H9 (cell line): Measurements from ENCODE around the gene PLK3. TPM values are rescaled to one million over a fixed set of nuclear protein-coding genes. Genes with fewer than 3 reads are reported as not detected.

ENCODE experiments used
- DNase-seq: peaks from one replicate; pipeline ENCODE4 v3.0.0-alpha.2; 2017
- H2AFZ ChIP-seq: one replicate; pipeline ENCODE4 v1.6.1; 2013; ENCODE audit warnings: mild to moderate bottlenecking, low read length, control low read depth, moderate library complexity
- H2AK5ac ChIP-seq: 2 replicates; pipeline ENCODE4 v1.6.1; 2013; ENCODE audit warnings: low read length, control low read depth, mixed read lengths; ENCODE audit not compliant: insufficient read length
- H2BK120ac ChIP-seq: one replicate; pipeline ENCODE4 v1.6.1; 2013; ENCODE audit warnings: low read depth, mild to moderate bottlenecking, low read length, control low read depth, inconsistent platforms; ENCODE audit not compliant: poor library complexity, severe bottlenecking
- H2BK12ac ChIP-seq: 2 replicates; pipeline ENCODE4 v1.6.1; 2013; ENCODE audit warnings: low read length, control low read depth, mixed read lengths, low read depth; ENCODE audit not compliant: insufficient read length
- H2BK15ac ChIP-seq: 2 replicates; pipeline ENCODE4 v1.6.1; 2013; ENCODE audit warnings: low read depth, low read length, control low read depth
- H2BK20ac ChIP-seq: one replicate; pipeline ENCODE4 v1.6.1; 2013; ENCODE audit warnings: low read depth, mild to moderate bottlenecking, low read length, control low read depth, inconsistent platforms; ENCODE audit not compliant: poor library complexity, severe bottlenecking
- H2BK5ac ChIP-seq: 2 replicates; pipeline ENCODE4 v1.6.1; 2013; ENCODE audit warnings: low read length, control low read depth, mixed read lengths; ENCODE audit not compliant: insufficient read length
- H3K14ac ChIP-seq: 2 replicates; pipeline ENCODE4 v1.6.1; 2013; ENCODE audit warnings: low read length, control low read depth; ENCODE audit not compliant: insufficient read depth
- H3K18ac ChIP-seq: 2 replicates; pipeline ENCODE4 v1.6.1; 2013; ENCODE audit warnings: low read depth, mild to moderate bottlenecking, mixed read lengths, low read length, control low read depth; ENCODE audit not compliant: insufficient read length
- H3K23ac ChIP-seq: 2 replicates; pipeline ENCODE4 v1.6.1; 2013; ENCODE audit warnings: low read length, control low read depth, mixed read lengths, low read depth; ENCODE audit not compliant: insufficient read length
- H3K23me2 ChIP-seq: 2 replicates; pipeline ENCODE4 v1.6.1; 2013; ENCODE audit warnings: low read depth, mild to moderate bottlenecking, mixed read lengths, low read length, control low read depth; ENCODE audit not compliant: insufficient read length, poor library complexity, severe bottlenecking
- H3K27ac ChIP-seq: 2 replicates; pipeline ENCODE4 v1.5.1; 2013; ENCODE audit warnings: low read length, control low read depth, mixed read lengths, low read depth; ENCODE audit not compliant: insufficient read length
- H3K27me3 ChIP-seq: 2 replicates; pipeline ENCODE4 v1.6.1; 2013; ENCODE audit warnings: low read length, control low read depth, inconsistent platforms; ENCODE audit not compliant: insufficient read depth
- H3K4ac ChIP-seq: 2 replicates; pipeline ENCODE4 v1.6.1; 2013; ENCODE audit warnings: low read depth, mild to moderate bottlenecking, control low read depth, inconsistent platforms, low read length, moderate library complexity
- H3K4me1 ChIP-seq: 2 replicates; pipeline ENCODE4 v1.6.1; 2013; ENCODE audit warnings: low read length, control low read depth, inconsistent platforms; ENCODE audit not compliant: insufficient read depth
- H3K4me2 ChIP-seq: 2 replicates; pipeline ENCODE4 v1.6.1; 2013; ENCODE audit warnings: low read length, control low read depth, mixed read lengths; ENCODE audit not compliant: insufficient read length, insufficient read depth
- H3K56ac ChIP-seq: 2 replicates; pipeline ENCODE4 v1.6.1; 2013; ENCODE audit warnings: low read depth, mild to moderate bottlenecking, mixed read lengths, low read length, control low read depth; ENCODE audit not compliant: insufficient read length
- H3K79me1 ChIP-seq: 2 replicates; pipeline ENCODE4 v1.6.1; 2013; ENCODE audit warnings: low read depth, mild to moderate bottlenecking, moderate library complexity, low read length, control low read depth, inconsistent platforms; ENCODE audit not compliant: insufficient read depth, poor library complexity, severe bottlenecking
- H3K79me2 ChIP-seq: 2 replicates; pipeline ENCODE4 v1.6.1; 2013; ENCODE audit warnings: low read length, control low read depth, inconsistent platforms; ENCODE audit not compliant: insufficient read depth
- H3K9ac ChIP-seq: 2 replicates; pipeline ENCODE4 v1.6.1; 2013; ENCODE audit warnings: low read length, control low read depth, mixed read lengths; ENCODE audit not compliant: insufficient read length; ENCODE audit errors: extremely low read depth
- H3K9me3 ChIP-seq: one replicate; pipeline ENCODE4 v1.6.1; 2013; ENCODE audit warnings: low read depth, low read length, inconsistent platforms; ENCODE audit not compliant: control insufficient read depth
- H3T11ph ChIP-seq: one replicate; pipeline ENCODE4 v1.6.1; 2013; ENCODE audit warnings: mild to moderate bottlenecking, low read length, control low read depth, inconsistent platforms
- H4K20me1 ChIP-seq: one replicate; pipeline ENCODE4 v1.6.1; 2013; ENCODE audit not compliant: control insufficient read depth, insufficient read length, insufficient read depth
- H4K5ac ChIP-seq: 2 replicates; pipeline ENCODE4 v1.6.1; 2013; ENCODE audit warnings: low read depth, mild to moderate bottlenecking, mixed read lengths, low read length, control low read depth; ENCODE audit not compliant: insufficient read length
- H4K8ac ChIP-seq: replicated peaks from 2 replicates; pipeline ENCODE4 v1.6.1; 2013; ENCODE audit warnings: low read length, control low read depth, mixed read lengths, low read depth; ENCODE audit not compliant: insufficient read length
- H4K91ac ChIP-seq: 2 replicates; pipeline ENCODE4 v1.6.1; 2013; ENCODE audit warnings: low read depth, mild to moderate bottlenecking, moderate library complexity, mixed read lengths, low read length, control low read depth; ENCODE audit not compliant: insufficient read length
- H3K27ac Mint-ChIP-seq, 3 experiments: 2 replicates in 2 of 3; 3 replicates in 1 of 3; pipeline ENCODE4 v1.8.0; 2020 to 2021; ENCODE audit warnings: mixed read lengths in 3 of 3, mild to moderate bottlenecking in 1 of 3, moderate library complexity in 1 of 3
- H3K27me3 Mint-ChIP-seq: 2 replicates; pipeline ENCODE4 v1.8.0; 2021; ENCODE audit warnings: low read depth, mild to moderate bottlenecking, moderate library complexity, mixed read lengths
- H3K36me3 Mint-ChIP-seq, 3 experiments: 2 replicates in 2 of 3; 3 replicates in 1 of 3; pipeline ENCODE4 v1.8.0; 2020 to 2021; ENCODE audit warnings: low read depth in 3 of 3, mixed read lengths in 3 of 3; ENCODE audit not compliant: insufficient read depth in 1 of 3
- H3K4me1 Mint-ChIP-seq, 2 experiments: 2 replicates each; pipeline ENCODE4 v1.8.0; 2020; ENCODE audit warnings: mixed read lengths in 2 of 2
- H3K4me3 Mint-ChIP-seq, 2 experiments: 2 replicates in 1 of 2; 3 replicates in 1 of 2; pipeline ENCODE4 v1.8.0; 2020 to 2021; ENCODE audit warnings: mild to moderate bottlenecking in 2 of 2, mixed read lengths in 2 of 2, moderate library complexity in 1 of 2
- H3K9me3 Mint-ChIP-seq, 2 experiments: 2 replicates in 1 of 2; 3 replicates in 1 of 2; pipeline ENCODE4 v1.8.0; 2020; ENCODE audit warnings: mild to moderate bottlenecking in 2 of 2, mixed read lengths in 2 of 2, moderate library complexity in 1 of 2
- CTCF ChIP-seq: fragments of 200-600 bp; sonication (generic); conservative IDR thresholded peaks from 3 replicates; pipeline ENCODE4 v1.8.0; 2021; ENCODE audit warnings: antibody characterized with exemption, mild to moderate bottlenecking
- WGBS: extraction: QIAGEN DNeasy Blood & Tissue Kit; methylation state at CpG from one replicate; pipeline ENCODE4 v1.1.7; 2013; ENCODE audit warnings: missing lambda C conversion rate, low lambda C conversion rate, mixed read lengths; ENCODE audit not compliant: insufficient read length; ENCODE audit errors: extremely low coverage; 5-methylcytosine and 5-hydroxymethylcytosine counted together
- total RNA-seq: library from RNA; stranded (reverse); gene quantifications from 2 replicates; pipeline ENCODE4 v1.2.1, GENCODE V29; 2021

Gene PLK3
- total RNA-seq, 1 experiment from 2014 or later: 14.7 TPM

- Histone ChIP-seq H3K79me2 (peaks cover 17% of the 10 kb centered on the region; the same call in 1 of the 2 replicates), H3K4me1 (no peaks in the 10 kb centered on the region)
- no peaks in the 10 kb centered on the region for H3K27me3 Mint-ChIP-seq
These were observed 24.9 kb upstream of the PLK3 start, which contains the start of gene RPS8 for GRCh38 chr1:44775078-44775929. Gene RPS8 (plus strand): TSS chr1:44775540. CDS start chr1:44775597, 57 bp downstream.

More at GRCh38 chr1:44775078-44775929, 24.9 kb upstream of the PLK3 start, which contains the start of gene RPS8:
- Histone ChIP-seq H2BK120ac (no peak within 1 kb of the TSS), H2BK15ac (no peak within 1 kb of the TSS), H3K9ac (peak within 1 kb of the TSS; percentile 98), H4K91ac (no peak within 1 kb of the TSS), H3K4me2 (peak within 1 kb of the TSS; percentile 99), H3K18ac (peak within 1 kb of the TSS; percentile 83), H3K56ac (no peak within 1 kb of the TSS), H4K8ac (no peak within 1 kb of the TSS), H3T11ph (peak within 1 kb of the TSS; percentile 23), H2AK5ac (peak within 1 kb of the TSS; percentile 13), H3K27ac (peak within 1 kb of the TSS; percentile 6), H3K9me3 (no peaks in the 10 kb centered on the region), H3K14ac (peak within 1 kb of the TSS; percentile 94), H3K79me1 (peaks cover 2% of the 10 kb centered on the region), H3K23me2 (peaks cover 11% of the 10 kb centered on the region), H3K27me3 (no peaks in the 10 kb centered on the region), H4K20me1 (peaks cover 4% of the 10 kb centered on the region), H2BK20ac (no peak within 1 kb of the TSS), H2BK12ac (no peak within 1 kb of the TSS), H3K4ac (peak within 1 kb of the TSS; percentile 33; the same call in 1 of the 2 replicates), H3K23ac (no peak within 1 kb of the TSS), H2AFZ (no peak within 1 kb of the TSS), H4K5ac (peak within 1 kb of the TSS; percentile 83), H2BK5ac (no peak within 1 kb of the TSS)
- Mint-ChIP-seq H3K27ac (peak within 1 kb of the TSS; percentile 96 to 98 (median 97)), H3K9me3 (0 out of 5 replicates have a peak, but pooled peaks cover 0 to 4% of the 10 kb centered on the region in 2 experiments), H3K4me3 (peak within 1 kb of the TSS; percentile 81 to 95), H3K36me3 (peaks cover 33 to 47% (median 46%) of the 10 kb centered on the region in 3 experiments), H3K4me1 (peaks cover 18 to 22% of the 10 kb centered on the region in 2 experiments)
- DNase-seq: peak; percentile 93
- no peak for TF ChIP-seq CTCF
- no CpG with 5 or more reads among the region's 65 CpGs for WGBS
